Peyer's patch (tissue), 4 donors: Measurements from ENCODE around the gene FALEC. TPM values are rescaled to one million over a fixed set of nuclear protein-coding genes. Genes with fewer than 3 reads are reported as not detected.

ENCODE experiments used
- DNase-seq, 3 donors: peaks; one replicate each; pipeline ENCODE4 v3.0.0-alpha.2; 2017 to 2019
- H3K27ac ChIP-seq, 4 donors: fragments of 200-600 bp; sonication (generic); one replicate each; pipeline ENCODE4 v1.5.1; 2016 to 2019
- H3K27me3 ChIP-seq, 2 donors: fragments of 200-600 bp; sonication (generic); one replicate each; pipeline ENCODE4 v1.5.1; 2019
- H3K36me3 ChIP-seq, 3 donors: fragments of 200-600 bp; sonication (generic); one replicate each; pipeline ENCODE4 v1.5.1; 2016 to 2019
- H3K4me1 ChIP-seq, 4 donors: fragments of 200-600 bp; sonication (generic); one replicate each; pipeline ENCODE4 v1.5.1; 2016 to 2019
- H3K4me3 ChIP-seq, 4 donors: fragments of 200-600 bp; sonication (generic); 1 replicate in 3 of 4; 2 replicates in 1 of 4; pipeline ENCODE4 v1.5.1; 2016 to 2019; ENCODE audit warnings: mild to moderate bottlenecking in 1 of 4
- H3K9me3 ChIP-seq, 4 donors: fragments of 200-600 bp; sonication (generic); one replicate each; pipeline ENCODE4 v1.5.1; 2016 to 2019; ENCODE audit warnings: mild to moderate bottlenecking in 1 of 4
- CTCF ChIP-seq, 6 experiments: fragments of 450-650 bp in 4 of 6; fragments of 200-600 bp in 2 of 6; sonication (generic) in 1 of 6; IDR thresholded peaks; one replicate each; pipeline ENCODE4 v1.5.1; 2017 to 2019; ENCODE audit warnings: antibody characterized with exemption in 6 of 6, mild to moderate bottlenecking in 3 of 6, moderate library complexity in 1 of 6
- POLR2A ChIP-seq, 2 donors: fragments of 450-650 bp; IDR thresholded peaks; one replicate each; pipeline ENCODE4 v1.5.1; 2017; ENCODE audit warnings: antibody characterized with exemption in 2 of 2, mild to moderate bottlenecking in 2 of 2, moderate library complexity in 2 of 2
- total RNA-seq, 4 donors: library from RNA; depleted of rRNA; stranded (reverse); fragments of >200 nt; gene quantifications; one replicate each; pipeline ENCODE4 v1.1.0, GENCODE V29; 2016

Gene FALEC
- total RNA-seq, 4 donors from 2014 or later: not detected

GRCh38 chr1:150511985-150512660 lies 3.4 kb upstream of the FALEC start:
- DNase-seq: no peak
- TF ChIP-seq POLR2A (IDR thresholded peaks at IDR 0.05) (no peak), CTCF (IDR thresholded peaks at IDR 0.05) (no peak)
- Histone ChIP-seq H3K9me3 (no peaks in the 10 kb centered on the region), H3K36me3 (peaks cover 0 to 5% (median 0%) of the 10 kb centered on the region in 3 donors), H3K4me1 (peaks cover 0 to 11% (median 4%) of the 10 kb centered on the region in 4 donors), H3K4me3 (no peak overlapping the region), H3K27ac (no peak overlapping the region), H3K27me3 (no peaks in the 10 kb centered on the region)

GRCh38 chr1:150512846-150513245 lies 2.7 kb upstream of the FALEC start:
- Histone ChIP-seq H3K27me3 (no peaks in the 10 kb centered on the region), H3K4me3 (no peak overlapping the region), H3K36me3 (peaks cover 0 to 5% (median 0%) of the 10 kb centered on the region in 3 donors), H3K9me3 (no peaks in the 10 kb centered on the region), H3K4me1 (peaks cover 0 to 11% (median 4%) of the 10 kb centered on the region in 4 donors), H3K27ac (no peak overlapping the region)
- TF ChIP-seq CTCF (IDR thresholded peaks at IDR 0.05): no peak
- TF ChIP-seq POLR2A (IDR thresholded peaks at IDR 0.05): no peak
- DNase-seq: no peak

- Histone ChIP-seq H3K36me3 (peaks cover 0 to 5% (median 0%) of the 10 kb centered on the region in 3 donors), H3K27ac (no peak overlapping the region), H3K4me1 (peaks cover 0 to 7% (median 4%) of the 10 kb centered on the region in 4 donors), H3K27me3 (no peaks in the 10 kb centered on the region), H3K4me3 (no peak overlapping the region), H3K9me3 (no peaks in the 10 kb centered on the region)
- TF ChIP-seq CTCF (IDR thresholded peaks at IDR 0.05) (no peak), POLR2A (IDR thresholded peaks at IDR 0.05) (no peak)
- DNase-seq: no peak
Observed at GRCh38 chr1:150513351-150513791, 2.2 kb upstream of the FALEC start.

GRCh38 chr1:150514260-150514659 lies 1.3 kb upstream of the FALEC start:
- Histone ChIP-seq H3K36me3 (peaks cover 0 to 5% (median 0%) of the 10 kb centered on the region in 3 donors), H3K9me3 (no peaks in the 10 kb centered on the region), H3K4me3 (no peak overlapping the region), H3K27me3 (no peaks in the 10 kb centered on the region), H3K4me1 (peaks cover 0 to 7% (median 4%) of the 10 kb centered on the region in 4 donors), H3K27ac (no peak overlapping the region)
- no peak for TF ChIP-seq POLR2A (IDR thresholded peaks at IDR 0.05)
- TF ChIP-seq CTCF (IDR thresholded peaks at IDR 0.05): no peak
- DNase-seq: no peak

GRCh38 chr1:150514913-150515327 lies 632 bp upstream of the FALEC start:
- H3K4me3 ChIP-seq: peak overlapping the region; percentile 53 to 68 (median 62)
- H3K36me3 ChIP-seq: peaks cover 0 to 5% (median 0%) of the 10 kb centered on the region in 3 donors
- peak in 1 of 3 donors; percentile 19 for DNase-seq
- TF ChIP-seq POLR2A (IDR thresholded peaks at IDR 0.05) (no peak), CTCF (IDR thresholded peaks at IDR 0.05) (no peak)
- H3K4me1 ChIP-seq: peaks cover 0 to 7% (median 4%) of the 10 kb centered on the region in 4 donors
- no peaks in the 10 kb centered on the region for H3K27me3 ChIP-seq
- H3K27ac ChIP-seq: peak overlapping the region; percentile 33 to 86 (median 81)
- H3K9me3 ChIP-seq: no peaks in the 10 kb centered on the region
